ENCODE results near the gene DNAJC30. TPM values are rescaled to one million over a fixed set of nuclear protein-coding genes. Genes with fewer than 3 reads are reported as not detected.
A peak's percentile ranks its signal among the peaks of the same experiment; 100 is the strongest.
"Not testable (repeated sequence)": the region's sequence is repeated elsewhere in the genome, so short reads cannot be mapped to it uniquely, and the experiment has no call there.

Gene DNAJC30
- total and polyA plus RNA-seq, 2 of the 8 experiments (the other 6 are each of a cell fraction or from before 2014, with no cell fraction given): 6.1 to 6.3 TPM

GRCh38 chr7:73676062-73676461 lies 7.2 kb downstream of the DNAJC30 start:
- H3K79me1 ChIP-seq (ENCODE audit: low read depth, low read length); H2BK5ac ChIP-seq (ENCODE audit: low read depth, low read length); H3K4ac ChIP-seq (replicated peaks; ENCODE audit: insufficient read length, low read depth, low read length); H3K14ac ChIP-seq (ENCODE audit: insufficient read length); H3K9ac ChIP-seq (replicated peaks in 1 of 4; ENCODE audit: extremely low read depth in 1 of 4, low read depth in 3 of 4, low read length in 3 of 4); H4K20me1 ChIP-seq (replicated peaks in 1 of 2; ENCODE audit: control insufficient read depth in 1 of 2, insufficient read depth in 2 of 2, low read length in 2 of 2); H4K8ac ChIP-seq (ENCODE audit: extremely low read depth, insufficient read depth, low read length); H2BK120ac ChIP-seq (replicated peaks; ENCODE audit: low read depth, low read length); H3K36me3 ChIP-seq (ENCODE audit: control insufficient read depth in 2 of 4, insufficient read depth in 4 of 4, low read length in 3 of 4); H3K4me3 ChIP-seq (ENCODE audit: extremely low read depth in 1 of 4, insufficient read depth in 2 of 4, low read depth in 3 of 4, low read length in 4 of 4); H4K5ac ChIP-seq (ENCODE audit: insufficient read length, low read depth, low read length); H3K23ac ChIP-seq (ENCODE audit: insufficient read length); FAIRE-seq; H2BK20ac ChIP-seq (ENCODE audit: low read length); H2BK15ac ChIP-seq (ENCODE audit: low read length); H3K27ac ChIP-seq (ENCODE audit: low read depth, low read length); H3K23me2 ChIP-seq (ENCODE audit: low read depth, low read length); DNase-seq (ENCODE audit: low read depth in 1 of 2, low spot score in 2 of 2); H2AFZ ChIP-seq (ENCODE audit: low read length); H3K18ac ChIP-seq (ENCODE audit: extremely low read depth, low read length); H3K4me2 ChIP-seq (ENCODE audit: insufficient read depth in 1 of 2, low read depth in 2 of 2, low read length in 2 of 2); H2BK12ac ChIP-seq (ENCODE audit: low read depth, low read length); H4K91ac ChIP-seq (replicated peaks; ENCODE audit: insufficient read length, low read length); H3K56ac ChIP-seq (replicated peaks; ENCODE audit: insufficient read length, low read depth, low read length); H3K27me3 ChIP-seq (replicated peaks in 1 of 4; ENCODE audit: control insufficient read depth in 3 of 4, extremely low read depth in 1 of 4, insufficient read depth in 3 of 4, low read length in 3 of 4); H3K4me1 ChIP-seq (replicated peaks in 1 of 4; ENCODE audit: control insufficient read depth in 3 of 4, insufficient read depth in 4 of 4, low read length in 3 of 4); H2AK5ac ChIP-seq (ENCODE audit: low read depth, low read length); H3K9me3 ChIP-seq (ENCODE audit: insufficient read depth in 2 of 2, low read depth in 1 of 2, low read length in 1 of 2): not testable (repeated sequence)
- WGBS, 2 experiments (ENCODE audit: extremely low coverage in 1 of 2, insufficient coverage in 1 of 2, insufficient read length in 1 of 2, insufficient replicate concordance in 2 of 2, low coverage in 1 of 2, low lambda C conversion rate in 2 of 2, missing lambda C conversion rate in 1 of 2): 66% methylated on average over 9 of the region's 9 CpGs; no CpG with 5 or more reads in 1 of the 2 experiments
- H3K79me2 ChIP-seq (ENCODE audit: control insufficient read depth in 1 of 2, insufficient read depth in 2 of 2, low read length in 2 of 2): peaks cover 4 to 19% of the 10 kb centered on the region in 2 experiments
- ChIA-PET POLR2A (ENCODE audit: partially characterized antibody) (interaction anchor here (1.0 to 1.6 kb wide), 5 partner anchors 8 to 156 kb away, joined by 3 to 5 read pairs (median 3); no protein-coding TSS in a partner anchor), CTCF (ENCODE audit: partially characterized antibody) (interaction anchor here (0.8 to 9.1 kb wide), 10 partner anchors 8 to 76 kb away, joined by 3 to 72 read pairs (median 4); partner anchors contain the start of gene VPS37D)
- TF ChIP-seq CTCF (IDR thresholded peaks at IDR 0.05; ENCODE audit: control extremely low read depth in 1 of 3, insufficient read depth in 1 of 3, low read depth in 1 of 3, low read length in 3 of 3) (peak; percentile 8 to 40 (median 36); a peak in 3 of 4 replicates), RAD21 (IDR thresholded peaks at IDR 0.05 in 1 of 2, conservative IDR thresholded peaks at IDR 0.05 in 1 of 2; ENCODE audit: low read depth in 2 of 2, low read length in 2 of 2) (peak; percentile 2 to 8; a peak in 2 of 4 replicates)
